HG03135 (cell line): ENCODE results near the gene GAL3ST2.
"Not testable (repeated sequence)": the region's sequence is repeated elsewhere in the genome, so short reads cannot be mapped to it uniquely, and the experiment has no call there.

Experiments
- ATAC-seq: cut with Tn5 transposase; IDR thresholded peaks from one replicate; pipeline ENCODE4 v1.9.1; 2021; ENCODE audit warnings: mild to moderate bottlenecking, moderate library complexity; ENCODE audit not compliant: unreplicated experiment

The GAL3ST2 gene

DNA sequence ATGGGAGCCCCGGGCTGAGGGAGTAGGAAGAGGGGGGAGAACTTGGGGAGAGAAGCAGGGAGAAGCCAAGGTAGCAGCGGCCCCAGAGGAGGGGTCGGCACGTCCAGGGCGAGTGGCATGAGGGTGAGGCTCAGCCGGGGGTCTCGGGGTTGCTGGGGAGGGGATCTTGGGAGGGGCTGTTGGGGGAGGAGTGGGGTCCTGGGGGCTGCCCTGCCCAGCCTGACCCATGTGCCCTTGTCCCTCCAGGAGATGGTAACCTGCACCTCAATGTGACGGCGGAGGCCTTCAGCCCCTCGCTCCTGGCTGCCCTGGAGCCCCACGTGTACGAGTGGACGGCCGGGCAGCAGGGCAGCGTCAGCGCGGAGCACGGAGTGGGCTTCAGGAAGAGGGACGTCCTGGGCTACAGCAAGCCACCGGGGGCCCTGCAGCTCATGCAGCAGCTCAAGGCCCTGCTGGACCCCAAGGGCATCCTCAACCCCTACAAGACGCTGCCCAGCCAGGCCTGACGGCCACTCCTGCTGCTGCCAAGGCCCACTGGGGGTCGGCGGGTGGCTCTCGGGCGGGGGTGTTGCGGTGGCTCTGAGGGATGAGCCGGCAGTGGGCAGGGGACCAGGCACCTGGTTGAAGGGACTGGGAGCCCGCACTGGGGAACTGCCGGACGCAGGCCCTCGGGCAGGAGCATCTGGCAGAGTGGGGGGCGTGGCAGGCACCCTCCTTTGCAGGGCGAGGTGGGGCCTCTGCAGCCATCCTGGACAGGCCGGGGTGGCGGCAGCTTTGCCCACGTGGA is 9.0 kb upstream of the GAL3ST2 start:
- no peak for ATAC-seq

DNA sequence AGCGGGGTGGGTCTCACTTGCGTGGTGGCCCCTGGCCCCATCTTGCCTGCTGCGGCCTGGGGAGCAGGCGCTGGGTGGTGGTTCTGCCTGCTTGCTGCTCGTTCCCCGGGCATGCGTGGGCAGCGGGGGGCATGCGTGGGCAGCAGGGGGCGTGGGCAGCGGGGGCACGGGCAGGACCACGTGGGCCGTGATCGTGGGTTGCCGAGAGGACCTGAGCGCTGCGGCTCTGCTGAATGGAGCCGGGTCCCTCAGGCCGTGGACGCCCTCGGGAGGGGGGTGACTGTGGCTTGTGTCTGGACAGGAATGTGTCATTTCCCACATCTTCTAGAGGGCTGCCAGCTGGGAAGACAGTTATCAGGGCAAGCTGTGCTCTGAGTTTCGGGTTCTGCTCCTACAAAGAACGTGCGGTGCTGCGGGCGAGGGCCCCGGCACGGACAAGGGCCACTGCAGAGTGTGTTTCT is 8.3 kb upstream of the GAL3ST2 start:
- no peak for ATAC-seq

DNA sequence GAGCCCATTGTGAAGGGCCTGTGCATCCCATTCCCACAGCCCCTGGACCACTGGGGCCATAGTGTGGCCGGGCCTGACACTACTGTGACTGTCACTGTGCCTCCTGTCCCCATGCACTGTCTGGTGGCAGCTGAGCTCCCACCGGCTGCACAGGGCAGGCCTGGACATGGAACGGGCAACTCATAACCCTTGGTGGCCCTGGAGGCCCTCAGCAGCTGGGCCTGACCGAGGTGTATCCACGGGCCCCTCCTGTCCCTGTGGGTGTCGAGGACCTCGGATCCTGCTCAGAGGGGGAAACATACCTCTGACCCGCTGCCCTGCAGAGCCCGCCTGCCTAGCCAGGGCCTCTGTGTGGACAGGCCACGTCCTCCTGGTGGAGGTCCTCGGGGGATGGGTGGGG is 7.8 kb upstream of the GAL3ST2 start:
- ATAC-seq = no peak

DNA sequence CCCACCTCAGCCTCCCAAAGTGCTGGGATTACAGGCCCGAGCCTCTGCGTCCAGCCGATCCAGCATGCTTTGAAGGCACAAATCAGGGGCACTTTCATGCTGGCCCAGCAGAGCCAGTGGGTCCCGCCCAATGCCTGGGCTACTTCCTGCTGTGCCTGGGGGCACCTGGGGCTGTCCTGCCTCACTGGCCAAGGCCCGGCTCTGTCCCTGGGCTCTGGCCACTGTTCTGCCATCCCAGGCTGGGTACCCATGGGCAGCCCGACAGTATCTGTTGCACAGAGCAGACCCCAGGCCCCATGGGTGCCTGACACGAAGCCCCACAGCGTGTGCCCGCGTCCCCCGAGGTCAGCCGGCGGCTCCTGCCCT is 6.8 kb upstream of the GAL3ST2 start:
- ATAC-seq = no peak

DNA sequence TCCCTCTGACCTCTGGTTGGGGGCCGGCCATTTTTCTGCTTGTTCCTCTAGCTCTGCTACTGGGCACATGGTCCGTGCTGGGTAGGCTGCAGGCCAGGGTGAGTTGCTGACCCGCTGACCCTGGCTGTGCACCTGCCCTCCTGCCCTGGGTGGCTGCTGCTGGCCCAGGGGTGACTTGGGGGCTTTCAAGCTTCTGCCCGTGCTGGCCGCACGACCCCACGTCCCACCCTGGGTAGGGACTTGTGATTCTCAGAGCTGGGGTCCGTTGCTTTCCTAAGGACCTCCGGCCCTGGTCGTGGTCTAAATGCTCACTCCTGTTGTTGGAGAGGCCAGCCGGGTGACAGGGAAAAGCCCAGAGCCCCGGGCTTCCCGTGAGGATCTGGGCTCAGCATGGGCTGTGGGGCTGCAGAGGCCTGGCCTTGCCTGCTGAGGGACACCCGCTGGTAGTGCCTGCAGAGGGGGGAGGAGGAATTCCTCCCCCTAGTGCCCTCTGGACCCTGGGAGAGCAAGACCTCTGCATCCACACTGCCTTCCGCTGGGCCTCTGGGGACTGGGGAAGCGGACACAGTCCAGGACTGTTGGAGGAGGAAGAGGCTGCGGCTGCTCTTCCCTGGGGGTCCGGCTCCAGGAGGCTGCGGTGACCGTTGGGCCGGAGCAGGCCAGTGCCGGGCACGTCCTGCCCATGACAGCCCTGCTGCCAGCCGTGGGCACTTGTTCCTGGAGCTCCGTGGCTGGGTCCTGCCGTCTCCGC is 6.3 kb upstream of the GAL3ST2 start:
- no peak for ATAC-seq

DNA sequence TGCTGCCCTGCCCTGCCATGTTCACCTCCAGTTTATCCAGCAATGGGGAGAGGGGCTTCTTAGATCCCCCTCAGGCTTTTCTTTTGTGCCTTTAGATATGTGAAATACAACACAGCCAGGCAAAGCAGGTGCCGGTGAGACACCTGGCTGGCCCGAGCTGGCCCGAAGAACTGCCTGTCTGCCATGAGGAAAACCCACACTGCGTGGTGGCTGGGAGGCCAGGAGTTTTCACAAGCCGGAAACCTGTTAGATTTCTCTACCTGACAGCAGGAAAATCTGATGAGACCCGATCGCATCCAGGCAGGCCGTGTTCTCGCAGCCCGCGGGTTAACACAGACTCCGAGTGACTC is 5.7 kb upstream of the GAL3ST2 start:
- no peak for ATAC-seq

DNA sequence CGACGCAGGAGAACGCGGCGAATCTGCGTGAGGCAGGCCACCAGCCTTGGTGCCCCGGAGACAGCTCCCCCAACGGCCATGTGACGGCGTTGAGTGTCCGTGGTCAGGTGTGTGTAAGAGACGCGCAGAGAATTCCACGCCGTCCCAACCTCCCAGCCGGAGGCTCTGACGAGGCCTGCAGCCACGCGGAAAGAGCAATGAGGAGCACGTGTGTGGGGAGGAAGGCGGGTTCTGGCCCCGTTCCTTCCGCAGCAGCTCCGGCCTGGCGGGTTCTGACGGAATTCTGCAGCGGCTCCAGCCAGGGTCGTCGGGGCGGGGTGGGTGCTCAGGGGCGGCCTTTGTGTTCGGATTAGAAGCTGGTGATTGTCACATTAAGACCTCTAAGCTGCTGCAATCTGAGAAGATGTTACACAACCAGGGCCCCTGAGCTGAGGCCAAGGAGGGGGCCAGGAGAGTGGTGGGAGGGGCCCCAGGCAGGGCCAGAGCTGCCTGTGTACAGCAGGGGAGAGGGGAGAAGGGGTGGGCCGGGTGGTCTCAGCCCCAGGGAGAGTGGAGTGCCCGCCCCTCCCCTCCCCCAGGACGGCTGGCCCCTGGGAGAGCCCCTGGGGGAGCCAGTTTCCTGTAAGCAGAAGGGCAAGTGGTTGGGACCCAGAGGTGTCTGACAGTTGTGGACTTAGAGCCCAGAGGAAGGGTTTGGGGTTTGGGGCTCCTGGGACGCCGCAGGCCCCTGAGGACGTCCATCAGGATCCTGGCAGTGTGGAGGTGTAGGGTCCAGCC is 5.1 kb upstream of the GAL3ST2 start:
- no peak for ATAC-seq

DNA sequence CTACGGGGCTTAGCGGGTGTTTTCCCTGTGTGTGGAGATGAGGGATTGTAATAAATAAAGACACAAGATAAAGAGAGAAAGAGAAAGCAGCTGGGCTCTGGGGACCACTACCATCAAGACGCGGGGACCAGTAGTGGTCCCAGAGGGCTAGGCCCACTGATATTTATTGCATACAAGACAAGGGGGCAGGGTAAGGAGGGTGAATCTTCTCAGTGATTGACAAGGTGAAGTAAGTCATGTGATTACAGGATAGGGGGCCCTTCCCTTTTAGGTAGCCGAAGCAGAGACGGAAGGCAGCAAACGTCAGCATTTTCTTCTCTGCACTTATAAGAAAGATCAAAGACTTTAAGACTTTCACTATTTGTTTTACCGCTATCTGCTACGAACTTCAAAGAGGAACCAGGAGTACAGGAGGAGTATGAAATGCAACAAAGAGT is 4.5 kb upstream of the GAL3ST2 start:
- ATAC-seq = no peak

DNA sequence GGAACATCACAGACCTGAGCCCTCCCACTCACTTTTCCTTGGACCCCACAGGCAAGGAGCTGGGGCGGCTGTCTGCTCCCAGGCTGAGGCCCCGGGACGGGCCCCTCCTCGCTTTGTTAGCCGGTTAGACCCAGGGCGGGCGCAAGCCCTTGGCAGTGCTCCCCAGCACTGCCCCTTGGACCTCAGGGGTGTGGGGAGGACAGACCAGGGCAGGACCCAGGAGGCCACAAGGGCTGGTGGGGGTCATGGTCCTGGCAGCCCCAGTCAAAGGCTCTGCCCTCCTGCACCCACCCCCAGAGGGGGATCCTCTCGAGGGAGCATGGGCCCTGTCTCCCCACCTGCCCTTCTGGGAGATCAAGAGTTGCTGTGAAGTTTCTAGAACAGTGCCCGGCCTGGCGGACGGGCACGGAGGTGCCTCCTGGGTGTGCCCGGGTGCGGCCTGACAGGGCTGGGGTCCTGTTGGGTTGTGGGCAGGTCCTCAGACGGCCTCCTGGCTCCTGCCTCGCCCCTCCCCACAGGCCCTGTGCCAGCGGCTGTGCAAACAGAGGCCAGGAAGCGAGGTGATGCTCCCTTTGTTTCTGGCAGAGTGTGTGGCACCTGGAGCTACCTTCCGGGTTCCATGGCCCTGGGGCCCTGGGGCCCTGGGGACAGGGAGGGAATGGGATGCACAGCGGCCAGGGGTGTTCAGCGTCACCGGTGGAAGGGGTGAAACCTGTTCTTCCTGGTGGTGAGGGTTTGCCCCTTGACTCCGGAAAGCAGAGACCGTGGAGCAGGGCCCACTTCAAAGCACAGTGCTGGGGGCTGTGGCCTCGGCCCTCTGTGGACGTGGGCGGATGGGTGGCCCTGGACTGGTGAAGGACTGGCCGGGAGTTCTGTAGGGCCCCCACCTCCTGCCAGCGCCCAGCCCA is 2.9 kb upstream of the GAL3ST2 start:
- no peak for ATAC-seq

DNA sequence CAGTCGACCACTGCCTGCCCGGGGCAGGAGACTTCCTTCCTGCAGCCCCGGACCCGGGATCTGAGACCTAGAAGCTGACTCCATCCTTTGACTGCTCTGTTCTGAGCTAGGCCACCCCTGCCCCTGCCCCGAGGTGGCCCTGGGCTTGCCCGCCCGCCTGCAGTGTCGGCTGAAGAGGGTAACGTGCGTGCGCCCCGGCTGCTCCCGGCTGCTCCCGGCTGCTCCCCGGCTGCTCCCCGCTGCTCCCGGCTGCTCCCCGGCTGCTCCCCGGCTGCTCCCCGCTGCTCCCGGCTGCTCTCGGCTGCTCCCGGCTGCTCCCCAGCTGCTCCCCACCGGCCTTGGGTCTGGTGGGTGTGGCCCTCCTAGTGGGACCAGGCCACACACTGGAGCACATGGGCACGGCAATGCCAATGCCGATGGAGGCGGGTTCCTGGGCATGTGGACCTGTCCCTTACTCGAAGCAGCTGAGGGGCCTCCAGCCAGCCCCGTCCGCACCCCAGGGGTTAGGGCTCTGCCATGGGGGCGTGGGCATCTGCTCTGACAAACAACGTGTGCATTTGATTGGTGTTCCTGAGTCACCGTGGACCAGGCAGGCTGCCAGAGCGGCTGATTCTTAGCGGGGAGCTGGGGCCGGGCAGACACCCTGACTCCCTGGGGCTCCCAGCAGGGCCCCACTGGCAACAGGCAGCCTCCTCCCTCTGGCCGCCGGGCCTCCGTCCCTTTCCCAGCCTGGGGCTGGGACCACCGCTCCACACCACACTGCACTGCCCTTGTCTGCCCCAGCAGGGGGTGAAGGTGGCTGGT is 2.0 kb upstream of the GAL3ST2 start:
- ATAC-seq = no peak

DNA sequence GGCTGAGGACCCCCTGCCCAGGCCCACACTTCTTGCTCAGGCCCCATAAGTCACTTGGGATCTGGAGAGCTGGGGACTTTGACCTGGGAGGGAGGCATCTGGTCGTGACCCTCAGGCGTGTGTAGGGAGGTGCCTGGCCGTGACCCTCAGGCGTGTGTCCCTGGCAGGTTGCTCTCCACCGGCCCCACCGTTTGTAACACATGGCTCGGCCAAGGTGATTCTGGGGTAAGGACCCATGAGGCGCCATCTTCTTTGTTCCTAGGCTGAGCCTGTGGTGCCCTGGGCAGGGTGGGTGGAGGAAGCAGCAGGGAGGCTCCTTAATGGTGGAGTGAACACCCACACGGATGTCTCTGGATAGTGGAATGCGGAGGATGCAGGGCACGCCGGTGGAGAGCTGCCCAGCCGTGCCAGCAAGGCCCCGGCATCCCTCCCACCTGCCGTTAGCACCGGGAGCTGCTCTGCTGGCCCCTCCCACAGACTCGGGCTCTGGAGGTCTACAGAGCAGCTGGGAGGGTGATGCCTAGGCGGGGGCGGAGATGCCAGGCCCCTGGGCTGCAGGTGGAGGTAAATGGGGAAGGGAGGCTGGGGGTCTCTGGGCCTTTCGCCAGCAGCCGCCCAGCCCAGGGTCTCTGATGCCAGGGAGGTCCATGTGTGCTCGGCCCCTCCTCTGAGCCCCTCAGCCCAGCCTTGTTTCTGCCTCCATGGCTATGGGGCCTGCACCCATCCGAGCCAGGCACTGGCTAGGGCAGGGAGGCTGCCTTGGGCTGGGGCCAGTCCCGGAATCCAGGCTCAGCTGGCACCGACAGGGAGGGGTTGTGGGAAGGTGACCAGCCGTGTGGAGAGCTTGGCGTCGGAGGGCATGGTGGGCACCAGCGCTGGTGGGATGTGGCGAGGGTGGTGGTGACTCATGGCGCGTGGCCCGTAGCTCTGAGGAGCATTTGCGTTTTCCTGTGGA is 1.1 kb upstream of the GAL3ST2 start:
- ATAC-seq = no peak

DNA sequence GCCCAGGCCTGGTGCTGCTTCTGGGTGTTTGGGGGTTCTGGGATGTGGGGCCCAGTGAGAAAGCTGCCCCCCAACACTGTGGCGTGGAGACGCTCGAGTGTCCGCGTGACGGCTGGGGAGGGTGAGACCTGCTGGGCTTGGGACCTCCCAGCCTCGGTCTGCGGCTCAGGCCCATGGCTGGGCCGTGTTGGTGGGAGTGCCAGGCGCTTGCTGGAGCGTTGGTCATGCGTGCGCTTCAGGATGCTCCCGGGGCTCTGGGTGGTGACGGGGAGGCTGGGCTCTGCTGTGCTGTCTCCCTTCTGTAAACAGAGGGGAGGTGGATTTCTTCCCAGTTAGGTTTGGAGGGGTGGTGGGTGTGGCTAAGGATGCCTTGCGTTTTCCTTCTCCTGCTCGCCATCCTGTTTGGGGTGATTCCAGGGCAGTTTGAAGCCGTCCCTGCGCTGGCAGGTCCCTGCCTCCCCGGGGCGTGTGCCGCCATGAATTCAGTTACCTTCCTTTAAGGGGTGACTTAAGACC is 606 bp downstream of the GAL3ST2 start:
- ATAC-seq = no peak

DNA sequence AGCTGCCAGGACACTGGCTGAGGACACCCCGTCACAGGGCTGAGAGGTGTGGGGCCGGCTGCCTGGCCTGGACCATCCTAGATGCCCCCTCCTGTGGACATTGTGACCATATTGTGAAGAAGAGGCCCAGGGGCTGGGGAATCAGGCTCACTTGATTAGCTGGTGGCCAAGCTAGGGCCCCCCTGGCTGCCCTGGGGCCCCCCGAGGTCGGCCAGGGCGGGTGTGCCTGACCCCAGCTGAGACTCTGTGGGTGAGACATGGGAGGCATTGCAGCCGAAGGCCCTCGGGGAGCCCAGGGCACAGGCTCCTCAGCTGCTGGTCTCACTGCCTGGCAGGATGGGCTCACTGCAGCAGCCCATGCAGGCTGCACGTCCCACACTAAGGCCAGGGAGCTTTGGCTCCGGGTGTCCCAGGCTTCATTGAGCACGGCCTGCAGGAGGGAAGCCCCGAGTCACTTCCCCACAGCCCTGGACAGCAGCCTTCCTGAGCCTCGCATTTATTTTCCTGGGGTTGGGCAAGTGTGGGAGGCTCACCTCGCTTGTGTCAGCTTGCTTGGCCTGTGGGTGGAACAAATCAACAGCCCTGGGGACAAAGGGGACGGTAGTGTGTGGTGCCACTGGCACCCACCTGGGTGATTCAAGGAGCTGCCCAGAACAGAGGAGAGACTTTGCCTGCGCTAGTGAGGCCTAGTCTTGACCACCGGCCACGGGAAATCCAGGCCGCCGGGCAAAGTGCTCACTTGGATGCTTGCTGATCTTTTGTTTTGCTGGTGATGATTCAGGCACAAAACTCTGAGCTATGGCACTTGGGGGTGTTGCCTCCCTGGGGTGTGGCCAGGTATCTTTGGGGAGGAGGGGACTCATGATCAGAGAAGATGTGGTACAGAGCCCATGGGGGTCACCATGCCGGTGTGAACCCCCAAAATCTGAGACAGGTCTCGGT is 1.3 kb downstream of the GAL3ST2 start:
- ATAC-seq = no peak

DNA sequence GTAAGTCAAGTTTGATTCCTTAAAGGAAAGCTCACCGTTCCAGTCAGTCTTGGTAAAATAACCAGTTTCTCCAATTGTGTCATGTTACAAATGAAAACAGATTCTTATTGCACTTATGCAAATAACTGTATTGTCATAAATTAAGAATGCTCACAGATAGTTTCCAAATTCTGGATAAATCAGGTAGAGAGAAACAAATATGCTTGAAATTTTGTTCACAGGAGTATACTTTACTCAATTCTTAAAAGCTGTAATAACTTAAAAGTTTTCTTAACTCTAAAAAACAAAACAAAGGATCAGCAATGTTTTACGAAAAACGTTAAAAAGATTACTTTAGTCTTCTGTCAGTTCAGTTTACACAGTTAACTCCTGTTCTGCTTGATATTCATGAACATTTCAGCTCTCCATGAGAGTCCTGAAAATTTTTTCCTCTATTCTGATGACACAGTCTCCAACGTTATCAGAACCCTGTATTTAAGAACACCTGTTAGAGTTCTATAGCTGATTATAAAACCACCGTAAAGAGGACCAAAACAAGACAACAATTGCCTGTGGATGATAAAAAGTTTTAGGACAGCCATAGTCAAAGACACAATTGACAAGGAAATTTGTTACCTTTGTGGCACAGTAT is 4.4 kb downstream of the GAL3ST2 start:
- no peak for ATAC-seq

DNA sequence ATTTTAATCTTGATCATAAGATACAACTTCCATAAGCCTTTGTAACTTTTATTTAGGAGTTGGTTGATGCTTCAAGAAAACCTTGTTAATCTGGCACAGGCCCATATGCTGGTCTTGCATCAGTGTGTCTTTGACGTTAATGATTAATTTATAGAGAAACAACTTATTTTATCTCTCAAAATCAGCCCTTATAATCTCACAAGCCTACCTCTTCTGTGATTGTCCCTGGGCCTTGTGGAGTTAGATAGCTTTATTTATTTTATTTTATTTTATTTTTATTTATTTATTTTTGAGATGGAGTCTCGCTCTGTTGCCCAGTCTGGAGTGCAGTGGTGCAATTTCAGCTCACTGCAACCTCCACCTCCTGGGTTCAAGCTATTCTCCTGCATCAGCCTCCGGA is 5.4 kb downstream of the GAL3ST2 start:
- ATAC-seq = not testable (repeated sequence)

DNA sequence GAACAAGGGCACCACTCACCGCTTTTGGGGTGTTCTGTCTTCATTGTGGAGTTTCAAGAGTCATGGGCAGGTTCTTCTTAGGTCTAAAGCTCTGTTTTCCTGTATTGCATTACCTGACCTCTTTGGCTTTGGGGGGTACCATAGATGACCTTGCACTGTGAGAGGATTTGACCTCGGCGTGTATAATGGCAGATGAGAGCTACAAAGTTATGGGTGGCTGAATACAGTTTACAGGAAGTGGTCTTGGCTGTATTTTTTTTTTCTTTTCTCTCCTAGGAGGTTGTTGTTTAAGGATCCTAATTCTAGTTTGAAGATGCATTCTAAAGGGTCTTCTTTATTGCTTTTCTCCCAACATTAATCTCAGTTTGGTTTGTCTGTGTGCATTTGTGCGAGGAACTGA is 11.5 kb downstream of the GAL3ST2 start:
- ATAC-seq = no peak

DNA sequence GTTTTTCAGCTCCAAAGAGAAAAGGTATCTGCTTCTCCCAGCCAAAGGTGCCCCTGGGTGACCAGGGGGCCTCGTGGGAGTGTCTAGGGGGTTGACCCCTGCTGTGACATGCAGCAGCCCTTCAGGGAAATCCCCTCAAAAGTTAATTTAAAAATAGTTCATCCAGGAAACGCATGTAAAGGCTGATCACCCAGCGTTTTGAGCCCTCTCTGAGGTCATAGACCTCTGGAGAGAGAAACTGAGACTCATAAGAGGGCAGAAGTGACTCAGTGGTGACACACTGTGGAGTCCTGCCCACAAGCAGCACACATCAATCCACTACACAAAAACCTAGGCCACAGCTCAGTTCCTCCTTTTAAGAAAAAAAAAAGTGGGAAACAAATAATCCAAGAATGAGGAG is 11.9 kb downstream of the GAL3ST2 start:
- ATAC-seq = no peak
